Mesenchymal stem cell (in vitro differentiated cells and primary cell): ENCODE measurements around the gene CTSK.
"Not testable (repeated sequence)": the region's sequence is repeated elsewhere in the genome, so short reads cannot be mapped to it uniquely, and the experiment has no call there.

Source experiments
- DNase-seq: peaks from one replicate; pipeline ENCODE4 v3.0.0-alpha.2; 2013
- H2AFZ ChIP-seq: one replicate; pipeline ENCODE4 v1.6.1; 2013; ENCODE audit warnings: low read depth, mild to moderate bottlenecking, control low read depth, inconsistent platforms, low read length, moderate library complexity
- H2AK5ac ChIP-seq: 2 replicates; pipeline ENCODE4 v1.6.1; 2013; ENCODE audit warnings: low read length, moderate library complexity, mild to moderate bottlenecking, inconsistent platforms; ENCODE audit not compliant: severe bottlenecking
- H2BK120ac ChIP-seq: one replicate; pipeline ENCODE4 v1.6.1; 2013; ENCODE audit warnings: low read depth, mild to moderate bottlenecking, inconsistent platforms, low read length, moderate library complexity
- H2BK12ac ChIP-seq, 2 experiments: one replicate each; pipeline ENCODE4 v1.6.1; 2013; ENCODE audit warnings: inconsistent platforms in 2 of 2, low read length in 2 of 2, mild to moderate bottlenecking in 2 of 2, moderate library complexity in 2 of 2, control low read depth in 1 of 2
- H2BK15ac ChIP-seq: one replicate; pipeline ENCODE4 v1.6.1; 2013; ENCODE audit warnings: mild to moderate bottlenecking, low read depth, inconsistent platforms; ENCODE audit not compliant: poor library complexity, severe bottlenecking
- H2BK5ac ChIP-seq: 2 replicates; pipeline ENCODE4 v1.6.1; 2013; ENCODE audit warnings: low read depth, mild to moderate bottlenecking, low read length, control low read depth, inconsistent platforms; ENCODE audit not compliant: poor library complexity, severe bottlenecking
- H3K14ac ChIP-seq, 2 experiments: one replicate each; pipeline ENCODE4 v1.6.1; 2013; ENCODE audit warnings: inconsistent platforms in 2 of 2, low read length in 2 of 2, control low read depth in 1 of 2, mild to moderate bottlenecking in 1 of 2, moderate library complexity in 1 of 2
- H3K18ac ChIP-seq, 2 experiments: one replicate each; pipeline ENCODE4 v1.6.1; 2013; ENCODE audit warnings: inconsistent platforms in 2 of 2, low read length in 2 of 2, control low read depth in 1 of 2, low read depth in 1 of 2, mild to moderate bottlenecking in 1 of 2
- H3K23ac ChIP-seq, 2 experiments: one replicate each; pipeline ENCODE4 v1.6.1; 2013; ENCODE audit warnings: inconsistent platforms in 2 of 2, low read length in 2 of 2, mild to moderate bottlenecking in 2 of 2, moderate library complexity in 2 of 2, control low read depth in 1 of 2
- H3K27ac ChIP-seq: 2 replicates; pipeline ENCODE4 v1.5.1; 2013; ENCODE audit warnings: mild to moderate bottlenecking, moderate library complexity, low read length, control low read depth, inconsistent platforms; ENCODE audit not compliant: poor library complexity, severe bottlenecking
- H3K27me3 ChIP-seq, 2 experiments: 2 replicates each; pipeline versions ENCODE4 v1.6.1 to v1.7.0; 2013; ENCODE audit warnings: low read length in 2 of 2, mild to moderate bottlenecking in 2 of 2, moderate library complexity in 2 of 2, control low read depth in 1 of 2, inconsistent platforms in 1 of 2; ENCODE audit not compliant: control insufficient read depth in 1 of 2, insufficient read depth in 1 of 2
- H3K36me3 ChIP-seq, 2 experiments: 2 replicates each; pipeline versions ENCODE4 v1.6.1 to v1.7.0; 2013; ENCODE audit warnings: low read length in 2 of 2, control low read depth in 1 of 2, inconsistent platforms in 1 of 2, low read depth in 1 of 2, mild to moderate bottlenecking in 1 of 2; ENCODE audit not compliant: insufficient read depth in 2 of 2, control insufficient read depth in 1 of 2
- H3K4ac ChIP-seq, 2 experiments: one replicate each; pipeline ENCODE4 v1.6.1; 2013; ENCODE audit warnings: inconsistent platforms in 2 of 2, low read length in 2 of 2, mild to moderate bottlenecking in 2 of 2, moderate library complexity in 2 of 2, control low read depth in 1 of 2, low read depth in 1 of 2
- H3K4me1 ChIP-seq: 2 replicates; pipeline ENCODE4 v1.6.1; 2013; ENCODE audit warnings: low read depth, low read length, control low read depth; ENCODE audit not compliant: control insufficient read depth, insufficient read depth
- H3K4me2 ChIP-seq: 2 replicates; pipeline ENCODE4 v1.6.1; 2013; ENCODE audit warnings: low read length, mild to moderate bottlenecking, inconsistent platforms; ENCODE audit not compliant: poor library complexity, severe bottlenecking
- H3K4me3 ChIP-seq, 2 experiments: 2 replicates each; pipeline versions ENCODE4 v1.5.1 to v1.7.0; 2013; ENCODE audit warnings: low read length in 2 of 2, mild to moderate bottlenecking in 2 of 2, control low read depth in 1 of 2, low read depth in 1 of 2; ENCODE audit not compliant: insufficient read depth in 1 of 2
- H3K79me1 ChIP-seq: replicated peaks from 2 replicates; pipeline ENCODE4 v1.6.1; 2013; ENCODE audit warnings: mild to moderate bottlenecking, control low read depth, low read length, inconsistent platforms; ENCODE audit not compliant: poor library complexity, severe bottlenecking
- H3K9ac ChIP-seq: 2 replicates; pipeline ENCODE4 v1.7.0; 2013; ENCODE audit warnings: mild to moderate bottlenecking, low read length, moderate library complexity
- H3K9me3 ChIP-seq: 2 replicates; pipeline ENCODE4 v1.7.0; 2013; ENCODE audit warnings: mild to moderate bottlenecking, low read length; ENCODE audit not compliant: control insufficient read depth
- H4K8ac ChIP-seq: one replicate; pipeline ENCODE4 v1.6.1; 2013; ENCODE audit warnings: inconsistent platforms, mild to moderate bottlenecking, low read length, moderate library complexity
- H4K91ac ChIP-seq: one replicate; pipeline ENCODE4 v1.6.1; 2013; ENCODE audit warnings: mild to moderate bottlenecking, low read length, inconsistent platforms
- WGBS: methylation state at CpG from one replicate; pipeline ENCODE4 v1.1.7; 2013; ENCODE audit warnings: mixed read lengths; 5-methylcytosine and 5-hydroxymethylcytosine counted together

Gene CTSK

DNA sequence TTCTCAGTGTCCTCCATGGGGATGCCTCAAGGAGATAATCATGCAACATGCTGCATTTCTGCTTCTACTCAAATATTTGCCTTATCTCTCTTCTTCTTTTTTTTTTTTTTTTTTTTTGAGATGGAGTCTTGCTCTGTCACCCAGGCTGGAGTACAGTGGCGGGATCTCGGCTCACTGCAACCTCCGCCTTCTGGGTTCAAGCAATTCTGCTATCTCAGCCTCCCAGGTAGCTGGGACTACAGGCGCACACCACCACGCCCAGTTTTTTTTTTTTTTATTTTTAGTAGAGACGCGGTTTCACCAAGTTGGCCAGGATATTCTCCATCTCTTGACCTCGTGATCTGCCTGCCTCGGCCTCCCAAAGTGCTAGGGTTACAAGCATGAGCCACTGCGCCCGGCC, 32.8 kb upstream of the CTSK start:
- not testable (repeated sequence) for H3K79me1 ChIP-seq, H2BK5ac ChIP-seq, H3K27ac ChIP-seq, H2AFZ ChIP-seq, H3K9me3 ChIP-seq, H3K23ac ChIP-seq, H3K27me3 ChIP-seq, H3K18ac ChIP-seq, H3K4ac ChIP-seq, H2BK12ac ChIP-seq, H2BK120ac ChIP-seq, H4K8ac ChIP-seq, H3K4me2 ChIP-seq, H2AK5ac ChIP-seq, H4K91ac ChIP-seq, H3K4me1 ChIP-seq, H3K14ac ChIP-seq, H3K4me3 ChIP-seq, H2BK15ac ChIP-seq, DNase-seq, H3K9ac ChIP-seq
- 92% methylated on average over 8 of the region's 11 CpGs for WGBS
- H3K36me3 ChIP-seq = peaks cover 2 to 90% of the 10 kb centered on the region in 2 experiments

DNA sequence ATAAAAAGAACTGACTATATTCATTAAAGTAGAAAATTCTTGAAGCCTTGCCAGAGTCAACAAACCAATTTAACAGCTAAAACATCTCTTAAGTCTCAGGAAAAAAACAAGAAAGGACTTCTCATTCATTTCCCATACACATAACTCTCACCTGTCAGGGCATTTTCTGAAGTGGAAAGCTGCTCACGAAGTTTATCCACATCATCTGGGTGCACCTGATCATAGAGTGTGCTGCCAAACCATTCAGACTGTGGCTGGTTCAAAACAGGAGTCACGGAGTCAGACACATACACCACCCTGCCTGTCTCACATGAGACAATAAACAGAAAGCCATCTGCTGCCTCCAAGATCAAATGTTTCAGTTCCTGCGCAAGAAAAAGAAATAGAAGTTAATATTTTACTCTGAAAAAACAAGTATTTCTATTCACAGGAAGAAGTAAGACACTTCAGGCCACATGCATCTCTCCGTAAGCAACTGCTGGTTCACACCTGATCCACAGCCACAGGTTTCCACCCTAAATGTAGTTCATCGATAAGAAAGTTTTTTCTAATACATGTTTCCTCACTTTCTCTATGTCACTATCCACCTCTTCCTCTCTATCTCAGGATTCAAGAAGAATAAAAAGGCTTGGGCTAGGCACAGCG, 28.2 kb upstream of the CTSK start:
- Histone ChIP-seq H3K9me3 (no peaks in the 10 kb centered on the region), H3K23ac (no peak overlapping the region), H3K18ac (no peak overlapping the region), H3K27ac (peak overlapping the region; percentile 45), H3K4me3 (no peak overlapping the region), H2BK12ac (no peak overlapping the region), H2AK5ac (no peak overlapping the region), H3K4me1 (peaks cover 5% of the 10 kb centered on the region), H2BK15ac (no peak overlapping the region), H4K8ac (no peak overlapping the region), H2BK120ac (no peak overlapping the region), H2AFZ (no peak overlapping the region), H3K4me2 (no peak overlapping the region), H3K79me1 (peaks cover 10% of the 10 kb centered on the region), H3K9ac (no peak overlapping the region), H4K91ac (no peak overlapping the region), H3K36me3 (peaks cover 11 to 94% of the 10 kb centered on the region in 2 experiments), H3K27me3 (no peaks in the 10 kb centered on the region), H2BK5ac (no peak overlapping the region), H3K4ac (no peak overlapping the region), H3K14ac (no peak overlapping the region)
- no peak for DNase-seq
- WGBS = over 99% methylated on average over 6 of the region's 6 CpGs

DNA sequence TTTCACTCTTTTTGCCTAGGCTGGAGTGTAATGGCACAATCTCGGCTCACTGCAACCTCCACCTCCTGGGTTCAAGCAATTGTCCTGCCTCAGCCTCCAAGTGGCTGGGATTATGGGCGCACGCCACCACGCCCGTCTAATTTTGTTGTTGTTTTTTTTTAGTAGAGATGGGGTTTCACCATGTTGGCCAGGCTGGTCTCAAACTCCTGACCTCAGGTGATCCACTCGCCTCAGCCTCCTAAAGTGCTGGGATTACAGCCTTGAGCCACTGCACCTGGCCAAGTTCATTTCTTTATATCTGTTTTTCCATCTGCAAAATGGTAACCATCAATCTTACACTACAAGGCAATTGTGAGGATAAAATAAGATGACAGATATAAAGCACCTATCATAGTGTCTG, 25.9 kb upstream of the CTSK start:
- H2BK15ac ChIP-seq, H3K9me3 ChIP-seq, DNase-seq, H3K14ac ChIP-seq, H3K18ac ChIP-seq, H2BK12ac ChIP-seq, H3K27me3 ChIP-seq, H3K4me2 ChIP-seq, H3K23ac ChIP-seq, H3K4me3 ChIP-seq, H3K4me1 ChIP-seq, H3K9ac ChIP-seq, H4K91ac ChIP-seq, H2BK5ac ChIP-seq, H3K79me1 ChIP-seq, H2BK120ac ChIP-seq, H2AFZ ChIP-seq, H3K4ac ChIP-seq, H3K27ac ChIP-seq, H2AK5ac ChIP-seq, H4K8ac ChIP-seq: not testable (repeated sequence)
- 100% methylated on average over 6 of the region's 6 CpGs for WGBS
- peaks cover 13 to 99% of the 10 kb centered on the region in 2 experiments for H3K36me3 ChIP-seq

DNA sequence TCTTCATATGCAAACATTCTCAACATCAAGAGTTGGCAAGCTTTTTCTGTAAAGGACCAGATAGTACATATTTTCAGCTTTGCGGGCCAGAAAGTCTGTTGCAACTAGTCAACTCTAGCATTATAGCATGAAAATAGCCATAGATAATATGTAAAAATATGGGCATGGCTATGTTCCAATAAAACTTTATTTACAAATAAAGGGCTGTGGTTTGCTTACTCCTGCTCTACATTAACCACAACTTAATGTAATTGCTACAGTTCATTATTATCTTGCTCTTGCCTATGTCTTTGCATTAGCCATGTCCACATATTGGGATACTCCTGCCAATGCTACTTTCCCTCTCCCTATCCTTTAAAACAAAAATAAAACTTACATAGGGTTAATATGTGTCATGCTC, 24.5 kb upstream of the CTSK start:
- Histone ChIP-seq H2BK15ac (no peak overlapping the region), H3K4me3 (no peak overlapping the region), H3K4me2 (no peak overlapping the region), H3K4me1 (peaks cover 5% of the 10 kb centered on the region), H3K4ac (no peak overlapping the region), H4K91ac (no peak overlapping the region), H4K8ac (no peak overlapping the region), H3K14ac (no peak overlapping the region), H2BK120ac (no peak overlapping the region), H2BK5ac (no peak overlapping the region), H3K9me3 (no peaks in the 10 kb centered on the region), H3K18ac (no peak overlapping the region), H2AK5ac (no peak overlapping the region), H2AFZ (no peak overlapping the region), H3K27ac (no peak overlapping the region), H3K79me1 (peaks cover 8% of the 10 kb centered on the region), H3K9ac (no peak overlapping the region), H3K27me3 (no peaks in the 10 kb centered on the region), H2BK12ac (no peak overlapping the region), H3K36me3 (peaks cover 15 to 99% of the 10 kb centered on the region in 2 experiments), H3K23ac (no peak overlapping the region)
- 100% methylated on average over 1 of the region's 1 CpG for WGBS
- DNase-seq = no peak
